ENCODE measurements around the gene GJD3. TPM values are rescaled to one million over a fixed set of nuclear protein-coding genes. Genes with fewer than 3 reads are reported as not detected.

GJD3 gene
- total RNA-seq, 1 donor from 2014 or later: not detected

GRCh38 chr17:40362696-40363110, 1.8 kb downstream of the GJD3 start:
- Mint-ChIP-seq H3K27me3 (ENCODE audit: unreplicated experiment) (peaks cover 9% of the 10 kb centered on the region), H3K4me1 (ENCODE audit: low read depth, unreplicated experiment) (peaks cover 1% of the 10 kb centered on the region), H3K9me3 (ENCODE audit: unreplicated experiment) (peaks cover 9% of the 10 kb centered on the region), H3K36me3 (ENCODE audit: unreplicated experiment) (no peaks in the 10 kb centered on the region), H3K4me3 (ENCODE audit: unreplicated experiment) (peak overlapping the region; percentile 57), H3K27ac (ENCODE audit: unreplicated experiment) (no peak overlapping the region)
- no peak for TF ChIP-seq CTCF (IDR thresholded peaks at IDR 0.05; ENCODE audit: partially characterized antibody, unreplicated experiment)
- DNase-seq: peak; percentile 91

GRCh38 chr17:40361925-40362695, 2.4 kb downstream of the GJD3 start:
- Mint-ChIP-seq H3K36me3 (ENCODE audit: unreplicated experiment) (no peaks in the 10 kb centered on the region), H3K4me1 (ENCODE audit: low read depth, unreplicated experiment) (peaks cover 1% of the 10 kb centered on the region), H3K9me3 (ENCODE audit: unreplicated experiment) (peaks cover 9% of the 10 kb centered on the region), H3K27me3 (ENCODE audit: unreplicated experiment) (peaks cover 9% of the 10 kb centered on the region), H3K27ac (ENCODE audit: unreplicated experiment) (no peak overlapping the region), H3K4me3 (ENCODE audit: unreplicated experiment) (peak overlapping the region; percentile 57)
- TF ChIP-seq CTCF (IDR thresholded peaks at IDR 0.05; ENCODE audit: partially characterized antibody, unreplicated experiment): no peak
- no peak for DNase-seq

GRCh38 chr17:40361063-40361924, 3.2 kb downstream of the GJD3 start:
- H3K36me3 Mint-ChIP-seq (ENCODE audit: unreplicated experiment): no peaks in the 10 kb centered on the region
- DNase-seq: no peak
- H3K4me3 Mint-ChIP-seq (ENCODE audit: unreplicated experiment): peak overlapping the region; percentile 11
- H3K27ac Mint-ChIP-seq (ENCODE audit: unreplicated experiment): no peak overlapping the region
- no peak for TF ChIP-seq CTCF (IDR thresholded peaks at IDR 0.05; ENCODE audit: partially characterized antibody, unreplicated experiment)
- peaks cover 9% of the 10 kb centered on the region for H3K9me3 Mint-ChIP-seq (ENCODE audit: unreplicated experiment)
- peaks cover 1% of the 10 kb centered on the region for H3K4me1 Mint-ChIP-seq (ENCODE audit: low read depth, unreplicated experiment)
- H3K27me3 Mint-ChIP-seq (ENCODE audit: unreplicated experiment): peaks cover 9% of the 10 kb centered on the region

- Mint-ChIP-seq H3K4me3 (ENCODE audit: unreplicated experiment) (no peak overlapping the region), H3K36me3 (ENCODE audit: unreplicated experiment) (no peaks in the 10 kb centered on the region), H3K9me3 (ENCODE audit: unreplicated experiment) (peaks cover 9% of the 10 kb centered on the region), H3K27me3 (ENCODE audit: unreplicated experiment) (peaks cover 11% of the 10 kb centered on the region), H3K27ac (ENCODE audit: unreplicated experiment) (no peak overlapping the region), H3K4me1 (ENCODE audit: low read depth, unreplicated experiment) (peaks cover 6% of the 10 kb centered on the region)
- DNase-seq: no peak
- no peak for TF ChIP-seq CTCF (IDR thresholded peaks at IDR 0.05; ENCODE audit: partially characterized antibody, unreplicated experiment)
Observed at GRCh38 chr17:40360091-40360490, 4.4 kb downstream of the GJD3 start.

Measured in glutamatergic neuron (in vitro differentiated cells).